GM18511 (cell line): ENCODE results near the gene CERCAM.

ENCODE experiments used
- ATAC-seq: cut with Tn5 transposase; IDR thresholded peaks from one replicate; pipeline ENCODE4 v1.9.1; 2021; ENCODE audit warnings: mild to moderate bottlenecking, moderate library complexity; ENCODE audit not compliant: unreplicated experiment

CERCAM gene

DNA sequence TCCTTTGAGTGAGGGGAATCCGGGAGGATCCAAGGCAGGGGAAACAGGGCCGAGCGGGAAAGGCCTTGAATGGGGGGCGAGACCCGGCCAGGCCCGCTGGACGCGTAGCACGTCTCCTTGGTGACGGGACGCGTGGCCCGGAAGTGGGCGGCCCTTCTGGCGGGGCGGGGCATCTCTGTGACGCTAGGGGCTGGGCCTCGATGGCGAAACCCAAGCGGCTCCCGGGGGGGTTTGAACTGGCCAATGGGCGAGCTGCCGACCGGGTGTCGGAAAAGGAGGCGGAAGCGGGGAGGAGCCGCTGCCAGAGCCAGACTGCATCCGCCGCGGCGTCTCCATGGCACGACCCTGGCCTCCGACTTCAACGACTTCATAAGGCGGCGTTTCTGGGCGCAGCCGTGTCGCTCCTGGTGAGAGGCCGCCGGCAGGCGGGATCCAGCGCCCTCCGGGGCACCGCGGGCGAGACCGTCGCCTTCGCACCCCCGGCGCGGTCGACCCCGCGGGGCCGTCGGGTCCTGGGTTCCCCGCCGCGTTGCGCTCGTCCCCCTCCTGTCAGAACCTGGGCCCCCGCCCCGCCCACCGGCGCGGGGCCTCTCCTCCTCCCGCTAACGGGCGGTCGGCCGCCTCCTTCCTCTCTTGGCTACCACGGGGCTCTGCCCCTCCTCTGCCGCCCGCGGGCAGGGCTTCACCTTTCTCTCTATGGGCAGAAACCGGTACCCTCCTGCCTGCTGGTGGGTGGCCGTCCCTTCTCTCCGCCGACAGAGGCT lies 35.4 kb downstream of the CERCAM start, which contains the start of gene ODF2:
ODF2 (plus strand) TSS at position 158 of the 764 bp plus-strand sequence; CDS start at position 244, 86 bp downstream.
- peak; percentile 82 for ATAC-seq

DNA sequence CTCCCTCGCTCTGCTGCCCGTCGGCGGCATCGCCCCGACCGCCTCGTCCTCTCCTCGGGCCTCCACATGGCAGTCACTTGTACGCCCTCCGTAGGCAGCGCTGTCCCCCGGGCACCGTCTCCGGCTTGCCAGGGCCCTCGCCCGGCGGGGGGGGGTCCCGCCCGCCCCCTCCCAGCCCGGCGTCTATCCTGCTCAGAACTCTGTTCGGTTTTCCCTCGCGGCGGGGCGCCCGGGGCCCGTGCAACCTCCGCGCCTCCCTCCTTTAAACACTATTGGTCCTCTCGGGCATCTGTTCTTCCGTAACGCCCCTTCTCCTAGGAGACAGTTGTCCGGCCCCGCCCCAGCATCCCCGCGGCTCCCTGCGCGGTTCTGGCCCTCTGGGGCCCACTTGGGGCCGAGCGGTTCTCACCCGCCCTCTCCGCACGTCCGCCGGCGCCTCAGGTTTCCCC lies 36.0 kb downstream of the CERCAM start:
- peak; percentile 77 for ATAC-seq

DNA sequence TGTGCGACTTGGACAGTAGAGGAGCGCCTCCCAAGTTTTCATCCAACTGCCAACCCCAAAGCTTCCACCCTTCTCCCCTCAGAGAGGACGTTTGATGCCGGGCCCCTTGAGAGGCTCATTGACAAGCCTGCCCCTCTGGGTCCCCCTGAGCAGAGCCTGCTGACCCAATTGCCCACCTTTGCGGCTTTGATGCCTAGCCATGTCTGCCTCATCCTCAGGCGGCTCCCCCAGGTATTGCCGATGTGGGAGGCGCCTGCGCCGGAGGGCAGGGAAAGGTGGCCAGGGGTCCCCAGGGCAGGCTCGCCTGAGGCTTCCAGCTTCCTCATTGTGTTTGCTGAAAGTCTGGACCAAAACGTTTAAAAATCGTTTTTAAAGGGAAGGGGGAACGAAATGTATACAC lies 36.5 kb downstream of the CERCAM start:
- ATAC-seq: no peak

DNA sequence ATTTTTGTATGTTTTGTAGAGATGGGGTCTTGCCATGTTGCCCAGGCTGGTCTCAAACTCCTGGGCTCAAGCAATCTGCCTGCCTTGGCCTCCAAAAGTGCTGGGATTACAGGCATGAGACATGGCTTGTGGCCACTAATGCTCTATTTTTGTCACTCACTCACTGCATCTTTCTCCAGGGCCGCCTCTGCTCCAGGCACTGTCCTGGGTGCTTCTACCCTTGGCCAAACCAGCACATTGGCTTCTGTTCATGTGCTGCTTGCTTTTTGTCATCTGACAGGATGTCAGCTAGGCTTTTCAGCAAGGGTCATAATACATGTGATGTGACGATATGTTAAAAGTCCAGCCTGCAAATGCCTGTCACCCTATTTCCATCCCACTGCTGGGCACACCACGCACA lies 38.4 kb downstream of the CERCAM start:
- no peak for ATAC-seq

DNA sequence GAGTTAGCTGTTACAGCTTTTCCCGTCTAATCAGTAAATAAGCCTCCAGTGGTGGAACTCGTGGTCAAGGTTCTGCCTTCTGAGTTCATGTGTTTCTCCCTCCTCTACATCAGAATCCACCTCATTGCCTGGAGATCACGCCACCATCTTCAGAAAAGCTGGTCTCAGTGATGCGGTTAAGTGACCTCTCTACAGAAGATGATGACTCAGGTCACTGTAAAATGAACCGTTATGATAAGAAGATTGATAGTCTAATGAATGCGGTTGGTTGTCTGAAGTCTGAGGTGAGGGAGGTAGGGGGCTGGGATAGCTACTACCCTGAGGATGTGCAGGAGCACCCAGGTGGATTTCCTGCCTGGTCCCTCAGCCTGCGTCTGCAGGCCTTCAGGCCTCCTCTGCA lies 48.4 kb downstream of the CERCAM start:
- no peak for ATAC-seq

DNA sequence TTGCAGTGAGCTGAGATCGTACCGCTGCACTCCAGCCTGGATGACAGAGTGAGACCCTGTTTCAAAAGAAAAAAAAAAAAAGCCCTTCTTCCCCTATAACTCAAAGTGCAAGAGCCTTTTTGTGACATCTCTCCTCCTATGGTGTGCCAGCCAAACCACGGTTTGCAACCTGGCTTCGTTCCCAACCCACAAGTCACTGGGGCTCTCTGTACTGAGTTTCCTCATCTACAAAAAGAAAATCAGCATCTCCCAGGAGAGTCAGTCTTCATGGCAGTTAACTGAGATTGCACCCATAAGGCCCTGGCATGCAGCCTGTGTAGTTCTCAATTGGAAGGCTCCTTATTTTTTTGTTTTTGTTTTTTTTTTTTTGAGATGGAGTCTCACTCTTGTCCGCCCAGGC lies 49.9 kb downstream of the CERCAM start:
- no peak for ATAC-seq

DNA sequence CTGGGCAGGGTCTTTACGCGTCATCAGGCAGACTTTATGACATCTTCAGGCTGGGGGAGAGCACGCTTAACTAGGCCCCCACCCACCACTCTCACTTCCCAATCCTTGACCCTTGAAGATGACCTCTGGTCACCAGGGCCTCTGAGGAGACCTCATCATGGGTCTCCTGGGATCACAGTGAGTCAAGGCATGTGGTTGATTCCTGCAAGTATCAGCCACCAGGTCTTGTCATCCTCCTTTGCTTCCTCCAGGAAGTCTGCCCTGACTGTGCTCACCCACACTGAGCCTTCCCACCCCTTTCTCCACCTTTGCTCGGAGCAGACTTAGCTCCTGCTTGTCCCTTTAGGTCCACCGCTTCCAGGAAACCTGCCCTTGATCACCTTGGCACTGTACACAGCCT lies 52.4 kb downstream of the CERCAM start:
- ATAC-seq: no peak

DNA sequence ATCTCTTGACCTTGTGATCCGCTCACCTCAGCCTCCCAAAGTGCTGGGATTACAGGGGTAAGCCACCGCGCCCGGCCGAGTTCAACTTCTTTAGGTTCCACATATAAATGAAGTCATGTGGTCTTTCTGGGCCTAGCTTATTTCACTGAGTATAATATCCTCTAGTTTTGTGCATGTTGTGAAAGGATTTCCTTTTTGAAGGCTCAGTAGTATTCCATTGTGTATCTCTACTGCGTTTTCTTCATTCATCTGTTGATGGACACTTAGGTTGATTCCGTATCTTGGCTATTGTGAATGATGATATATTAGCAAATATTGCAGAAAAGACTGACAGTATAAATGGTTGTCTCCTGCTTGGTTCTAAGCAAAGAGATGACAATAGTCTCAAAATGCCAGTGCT lies 55.2 kb downstream of the CERCAM start:
- ATAC-seq: no peak

DNA sequence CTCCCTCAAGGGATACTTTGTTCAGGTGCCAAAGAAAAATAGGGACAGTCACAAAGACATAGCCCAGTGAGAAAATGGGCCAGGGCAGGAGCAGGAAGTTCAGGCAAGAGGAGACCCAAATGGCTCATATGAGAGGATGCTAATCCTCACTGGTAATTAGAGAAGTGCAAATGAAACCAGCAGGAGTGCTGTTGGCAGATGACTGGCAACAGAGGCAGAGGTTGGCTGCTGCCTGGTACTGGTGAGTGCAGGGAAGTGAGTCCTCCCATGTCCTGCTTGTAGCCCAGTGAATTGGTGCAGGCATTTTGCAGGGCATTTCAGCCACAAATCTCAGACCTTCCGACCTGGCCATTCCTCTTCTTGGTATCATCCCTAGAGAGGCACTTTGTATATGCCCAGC lies 58.6 kb downstream of the CERCAM start:
- no peak for ATAC-seq

DNA sequence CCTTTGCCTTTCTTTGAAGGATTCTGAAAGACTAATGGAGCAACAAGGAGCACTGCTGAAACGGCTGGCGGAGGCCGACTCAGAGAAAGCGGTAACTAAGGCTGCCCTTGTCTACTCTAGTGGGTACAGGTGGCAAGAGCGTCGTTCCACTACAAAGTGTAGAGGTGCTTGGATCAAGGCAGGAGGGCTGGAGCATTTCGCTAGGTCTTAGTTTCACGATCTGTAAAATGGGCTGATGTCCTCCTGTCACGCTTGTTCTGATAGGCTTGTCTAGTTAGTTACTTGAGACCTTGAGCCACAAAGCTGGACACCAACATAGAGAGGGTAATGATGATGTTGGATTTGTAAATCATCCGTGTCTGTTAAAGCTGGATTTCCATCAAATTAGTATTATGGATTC lies 60.9 kb downstream of the CERCAM start:
- ATAC-seq: no peak

DNA sequence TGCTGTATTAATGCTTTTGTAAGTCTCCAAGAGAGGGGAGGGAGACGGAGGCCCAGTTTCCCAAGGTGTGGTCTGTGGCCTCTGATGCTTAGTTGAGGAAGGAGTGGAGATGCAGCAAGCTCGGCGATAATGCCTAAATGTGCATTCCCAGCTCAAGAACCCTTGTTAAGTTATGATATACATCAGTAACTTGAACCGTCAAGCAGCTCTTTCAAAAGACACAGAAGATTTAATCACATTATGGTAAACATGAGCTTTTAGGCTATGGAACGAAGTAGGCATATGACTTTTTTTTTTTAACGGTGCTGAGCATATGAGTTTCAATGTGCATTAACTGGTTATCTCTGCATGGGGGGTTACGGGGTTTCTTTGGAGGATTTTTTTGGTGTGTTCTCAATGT lies 61.5 kb downstream of the CERCAM start:
- no peak for ATAC-seq

DNA sequence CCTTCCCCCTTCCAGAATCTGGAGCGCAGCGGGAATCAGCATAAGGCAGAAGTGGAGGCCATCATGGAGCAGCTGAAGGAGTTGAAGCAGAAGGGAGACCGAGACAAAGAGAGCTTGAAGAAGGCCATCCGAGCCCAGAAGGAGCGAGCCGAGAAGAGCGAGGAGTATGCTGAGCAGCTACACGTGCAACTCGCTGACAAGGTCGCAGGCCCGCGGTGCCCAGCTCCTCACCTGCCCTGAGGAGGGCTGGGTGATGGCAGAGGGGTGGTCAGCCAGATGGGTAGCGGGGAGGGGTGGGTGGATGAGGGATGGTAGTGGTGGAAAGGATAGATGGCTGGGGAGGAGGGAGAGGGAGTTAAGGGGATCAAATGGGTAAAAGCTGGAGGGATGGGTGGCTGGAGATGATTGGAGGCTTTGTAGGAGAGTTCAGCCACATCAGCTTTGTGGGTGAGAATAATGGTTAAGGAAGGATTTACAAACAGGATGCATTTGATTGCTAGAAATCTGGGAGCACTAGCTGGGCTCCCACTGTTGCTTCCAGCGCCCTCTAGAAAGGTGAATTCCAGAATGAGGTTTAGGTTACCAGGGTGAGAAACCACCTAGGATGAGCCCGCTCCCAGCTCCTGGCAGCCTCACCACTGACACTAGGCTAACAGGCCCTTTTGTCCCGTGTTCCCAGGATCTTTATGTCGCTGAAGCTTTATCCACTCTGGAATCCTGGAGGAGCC lies 64.2 kb downstream of the CERCAM start:
- ATAC-seq: no peak

DNA sequence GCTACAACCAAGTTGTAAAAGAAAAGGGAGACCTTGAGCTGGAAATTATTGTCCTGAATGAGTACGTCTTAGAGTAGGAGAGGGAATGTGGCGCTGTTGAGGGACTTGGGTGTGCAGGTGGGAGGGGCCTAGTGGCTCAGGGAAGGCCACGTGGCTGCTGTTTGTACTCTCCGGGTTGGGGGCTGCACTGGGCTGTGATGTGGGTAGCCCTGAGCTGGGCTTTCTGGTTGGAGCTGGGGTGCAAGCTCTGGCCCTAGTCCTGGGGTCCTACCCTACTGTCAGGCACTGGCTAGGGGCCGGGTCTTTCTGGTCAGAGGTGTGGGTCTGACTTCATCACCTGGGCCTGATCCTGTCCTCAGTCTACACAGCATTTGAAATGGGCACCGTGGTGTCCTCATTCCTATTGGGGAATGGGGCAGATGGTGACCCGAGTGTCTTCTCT lies 64.8 kb downstream of the CERCAM start:
- ATAC-seq: no peak

DNA sequence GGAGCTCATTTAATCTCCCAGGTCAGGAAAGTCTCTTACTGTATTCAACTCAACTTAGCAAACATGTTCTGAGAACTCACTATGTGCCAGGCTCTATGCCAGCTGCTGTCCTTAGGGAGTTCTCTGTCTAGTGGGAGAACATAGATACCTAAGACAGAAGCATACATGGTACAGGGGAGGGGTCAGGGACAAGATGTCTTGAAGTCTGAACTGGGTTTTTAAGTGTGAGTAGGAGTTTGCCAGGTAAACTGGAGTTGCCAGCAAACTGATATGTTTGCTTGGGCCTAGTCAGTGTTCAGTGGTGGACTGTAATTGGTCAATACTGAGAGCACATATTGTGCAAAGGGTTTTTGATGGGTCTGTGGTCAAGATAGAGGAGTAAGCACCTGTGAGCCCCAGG lies 65.5 kb downstream of the CERCAM start:
- ATAC-seq: no peak
